K562 (cell line): ENCODE data around the gene ELAC1. TPM values are rescaled to one million over a fixed set of nuclear protein-coding genes. Genes with fewer than 3 reads are reported as not detected.

Source experiments
- ATF7 ChIP-seq: fragments of 450-650 bp; IDR thresholded peaks from 2 replicates; pipeline ENCODE4 v1.7.1; 2014; ENCODE audit warnings: mild to moderate bottlenecking, moderate library complexity
- ELF4 ChIP-seq: fragments of 450-650 bp; formaldehyde crosslinking; IDR thresholded peaks from 2 replicates; pipeline ENCODE4 v1.4.0; 2022; ENCODE audit warnings: missing genetic modification characterization
- HCFC1 ChIP-seq: IDR thresholded peaks from 2 replicates; pipeline ENCODE4 v1.6.1; 2012; ENCODE audit warnings: low read depth, low read length, improper control_type of control experiment
- HDAC6 ChIP-seq: IDR thresholded peaks from 2 replicates; pipeline ENCODE4 v1.6.1; 2012; ENCODE audit warnings: low read depth, mild to moderate bottlenecking, control low read depth, inconsistent platforms, low read length, moderate library complexity
- HMGN3 ChIP-seq: IDR thresholded peaks from 2 replicates; pipeline ENCODE4 v1.6.1; 2011; ENCODE audit warnings: borderline replicate concordance, low read depth, mild to moderate bottlenecking, mixed read lengths, low read length; ENCODE audit not compliant: insufficient read length; ENCODE audit errors: extremely low read depth
- NFIC ChIP-seq: fragments of 450-650 bp; IDR thresholded peaks from 2 replicates; pipeline ENCODE4 v1.6.1; 2017; ENCODE audit warnings: mild to moderate bottlenecking, inconsistent platforms
- NONO ChIP-seq, 2 experiments: fragments of 200-400 bp in 1 of 2; fragments of 450-650 bp in 1 of 2; formaldehyde crosslinking in 1 of 2; IDR thresholded peaks; 2 replicates each; pipeline ENCODE4 v1.6.1; 2017; ENCODE audit warnings: low read depth in 2 of 2, mild to moderate bottlenecking in 2 of 2, moderate library complexity in 2 of 2, low read length in 1 of 2
- POLR2G ChIP-seq: fragments of 200-400 bp; formaldehyde crosslinking; IDR thresholded peaks from 2 replicates; pipeline ENCODE4 v1.6.1; 2017; ENCODE audit warnings: low read depth, mild to moderate bottlenecking, antibody characterized with exemption, low read length, moderate library complexity
- POLR2H ChIP-seq: IDR thresholded peaks from 2 replicates; pipeline ENCODE4 v1.6.1; 2016; ENCODE audit warnings: missing genetic modification characterization, low read depth, mild to moderate bottlenecking, control low read depth, missing compliant biosample characterization, moderate library complexity
- RBBP5 ChIP-seq: fragments of 200-600 bp; sonication (generic); IDR thresholded peaks from 2 replicates; pipeline ENCODE4 v1.6.1; 2012; ENCODE audit warnings: borderline replicate concordance, mild to moderate bottlenecking, low read length, control low read depth, inconsistent platforms; ENCODE audit not compliant: insufficient read depth, poor library complexity, severe bottlenecking
- VEZF1 ChIP-seq: fragments of 200-800 bp; sonication (Bioruptor generic); IDR thresholded peaks from 2 replicates; pipeline ENCODE4 v1.6.1; 2017; ENCODE audit warnings: missing genetic modification characterization, missing compliant biosample characterization
- YBX1 ChIP-seq: fragments of 450-650 bp; IDR thresholded peaks from 2 replicates; pipeline ENCODE4 v1.7.1; 2016; ENCODE audit warnings: mild to moderate bottlenecking
- ZBTB1 ChIP-seq: sonication (generic); formaldehyde crosslinking; IDR thresholded peaks from 2 replicates; pipeline ENCODE4 v1.8.1; 2023; ENCODE audit warnings: missing genetic modification reagents, low read depth, mild to moderate bottlenecking, borderline replicate concordance
- polyA plus RNA-seq, 8 experiments: library from polyadenylated mRNA; depleted of rRNA in 4 of 8; stranded (reverse) in 5 of 8; unstranded in 3 of 8; fragments of >200 nt; fragmentation: Nextera tagmentation in 2 of 8; fragmentation: Illumina TruSeq in 1 of 8; extraction: Ambion mirVana in 2 of 8; extraction: Trizol in 1 of 8; gene quantifications; 2 replicates each; pipeline versions ENCODE4 v1.2.1 to v1.2.3, GENCODE V29; 2011 to 2014; ENCODE audit warnings: inconsistent platforms in 1 of 8, missing spikeins in 1 of 8
- total RNA-seq, 7 experiments: library from RNA; depleted of rRNA in 6 of 7; stranded (reverse); fragments of >200 nt in 6 of 7; fragmentation: Illumina TruSeq in 2 of 7; extraction: Trizol in 2 of 7; gene quantifications; 2 replicates each; pipeline versions ENCODE4 v1.2.1 to v1.2.3, GENCODE V29; 2011 to 2021; ENCODE audit warnings: low replicate concordance in 1 of 7
- TF ChIP-seq, protein P1 (sequence below): fragments of 450-650 bp; IDR thresholded peaks from 2 replicates; pipeline ENCODE4 v1.6.1; 2016; ENCODE audit warnings: mild to moderate bottlenecking, moderate library complexity

Gene ELAC1
- total and polyA plus RNA-seq, 9 of the 15 experiments (the other 6 are each of a cell fraction or from before 2014, with no cell fraction given) = 3.7 to 7.7 (median 4.9) TPM

GRCh38 chr18:51029694-51030536 lies 62.1 kb downstream of the ELAC1 start, which contains the start of gene SMAD4 (continued):
- TF ChIP-seq, protein P1, sequence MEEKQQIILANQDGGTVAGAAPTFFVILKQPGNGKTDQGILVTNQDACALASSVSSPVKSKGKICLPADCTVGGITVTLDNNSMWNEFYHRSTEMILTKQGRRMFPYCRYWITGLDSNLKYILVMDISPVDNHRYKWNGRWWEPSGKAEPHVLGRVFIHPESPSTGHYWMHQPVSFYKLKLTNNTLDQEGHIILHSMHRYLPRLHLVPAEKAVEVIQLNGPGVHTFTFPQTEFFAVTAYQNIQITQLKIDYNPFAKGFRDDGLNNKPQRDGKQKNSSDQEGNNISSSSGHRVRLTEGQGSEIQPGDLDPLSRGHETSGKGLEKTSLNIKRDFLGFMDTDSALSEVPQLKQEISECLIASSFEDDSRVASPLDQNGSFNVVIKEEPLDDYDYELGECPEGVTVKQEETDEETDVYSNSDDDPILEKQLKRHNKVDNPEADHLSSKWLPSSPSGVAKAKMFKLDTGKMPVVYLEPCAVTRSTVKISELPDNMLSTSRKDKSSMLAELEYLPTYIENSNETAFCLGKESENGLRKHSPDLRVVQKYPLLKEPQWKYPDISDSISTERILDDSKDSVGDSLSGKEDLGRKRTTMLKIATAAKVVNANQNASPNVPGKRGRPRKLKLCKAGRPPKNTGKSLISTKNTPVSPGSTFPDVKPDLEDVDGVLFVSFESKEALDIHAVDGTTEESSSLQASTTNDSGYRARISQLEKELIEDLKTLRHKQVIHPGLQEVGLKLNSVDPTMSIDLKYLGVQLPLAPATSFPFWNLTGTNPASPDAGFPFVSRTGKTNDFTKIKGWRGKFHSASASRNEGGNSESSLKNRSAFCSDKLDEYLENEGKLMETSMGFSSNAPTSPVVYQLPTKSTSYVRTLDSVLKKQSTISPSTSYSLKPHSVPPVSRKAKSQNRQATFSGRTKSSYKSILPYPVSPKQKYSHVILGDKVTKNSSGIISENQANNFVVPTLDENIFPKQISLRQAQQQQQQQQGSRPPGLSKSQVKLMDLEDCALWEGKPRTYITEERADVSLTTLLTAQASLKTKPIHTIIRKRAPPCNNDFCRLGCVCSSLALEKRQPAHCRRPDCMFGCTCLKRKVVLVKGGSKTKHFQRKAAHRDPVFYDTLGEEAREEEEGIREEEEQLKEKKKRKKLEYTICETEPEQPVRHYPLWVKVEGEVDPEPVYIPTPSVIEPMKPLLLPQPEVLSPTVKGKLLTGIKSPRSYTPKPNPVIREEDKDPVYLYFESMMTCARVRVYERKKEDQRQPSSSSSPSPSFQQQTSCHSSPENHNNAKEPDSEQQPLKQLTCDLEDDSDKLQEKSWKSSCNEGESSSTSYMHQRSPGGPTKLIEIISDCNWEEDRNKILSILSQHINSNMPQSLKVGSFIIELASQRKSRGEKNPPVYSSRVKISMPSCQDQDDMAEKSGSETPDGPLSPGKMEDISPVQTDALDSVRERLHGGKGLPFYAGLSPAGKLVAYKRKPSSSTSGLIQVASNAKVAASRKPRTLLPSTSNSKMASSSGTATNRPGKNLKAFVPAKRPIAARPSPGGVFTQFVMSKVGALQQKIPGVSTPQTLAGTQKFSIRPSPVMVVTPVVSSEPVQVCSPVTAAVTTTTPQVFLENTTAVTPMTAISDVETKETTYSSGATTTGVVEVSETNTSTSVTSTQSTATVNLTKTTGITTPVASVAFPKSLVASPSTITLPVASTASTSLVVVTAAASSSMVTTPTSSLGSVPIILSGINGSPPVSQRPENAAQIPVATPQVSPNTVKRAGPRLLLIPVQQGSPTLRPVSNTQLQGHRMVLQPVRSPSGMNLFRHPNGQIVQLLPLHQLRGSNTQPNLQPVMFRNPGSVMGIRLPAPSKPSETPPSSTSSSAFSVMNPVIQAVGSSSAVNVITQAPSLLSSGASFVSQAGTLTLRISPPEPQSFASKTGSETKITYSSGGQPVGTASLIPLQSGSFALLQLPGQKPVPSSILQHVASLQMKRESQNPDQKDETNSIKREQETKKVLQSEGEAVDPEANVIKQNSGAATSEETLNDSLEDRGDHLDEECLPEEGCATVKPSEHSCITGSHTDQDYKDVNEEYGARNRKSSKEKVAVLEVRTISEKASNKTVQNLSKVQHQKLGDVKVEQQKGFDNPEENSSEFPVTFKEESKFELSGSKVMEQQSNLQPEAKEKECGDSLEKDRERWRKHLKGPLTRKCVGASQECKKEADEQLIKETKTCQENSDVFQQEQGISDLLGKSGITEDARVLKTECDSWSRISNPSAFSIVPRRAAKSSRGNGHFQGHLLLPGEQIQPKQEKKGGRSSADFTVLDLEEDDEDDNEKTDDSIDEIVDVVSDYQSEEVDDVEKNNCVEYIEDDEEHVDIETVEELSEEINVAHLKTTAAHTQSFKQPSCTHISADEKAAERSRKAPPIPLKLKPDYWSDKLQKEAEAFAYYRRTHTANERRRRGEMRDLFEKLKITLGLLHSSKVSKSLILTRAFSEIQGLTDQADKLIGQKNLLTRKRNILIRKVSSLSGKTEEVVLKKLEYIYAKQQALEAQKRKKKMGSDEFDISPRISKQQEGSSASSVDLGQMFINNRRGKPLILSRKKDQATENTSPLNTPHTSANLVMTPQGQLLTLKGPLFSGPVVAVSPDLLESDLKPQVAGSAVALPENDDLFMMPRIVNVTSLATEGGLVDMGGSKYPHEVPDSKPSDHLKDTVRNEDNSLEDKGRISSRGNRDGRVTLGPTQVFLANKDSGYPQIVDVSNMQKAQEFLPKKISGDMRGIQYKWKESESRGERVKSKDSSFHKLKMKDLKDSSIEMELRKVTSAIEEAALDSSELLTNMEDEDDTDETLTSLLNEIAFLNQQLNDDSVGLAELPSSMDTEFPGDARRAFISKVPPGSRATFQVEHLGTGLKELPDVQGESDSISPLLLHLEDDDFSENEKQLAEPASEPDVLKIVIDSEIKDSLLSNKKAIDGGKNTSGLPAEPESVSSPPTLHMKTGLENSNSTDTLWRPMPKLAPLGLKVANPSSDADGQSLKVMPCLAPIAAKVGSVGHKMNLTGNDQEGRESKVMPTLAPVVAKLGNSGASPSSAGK = peak; percentile 59
- no peak for TF ChIP-seq ELF4 (CRISPR knock-in tag)
- TF ChIP-seq ATF7 = 0 out of 2 replicates have a peak, but pooled peaks have one; percentile 20
- no peak for TF ChIP-seq HDAC6
- TF ChIP-seq POLR2H = peak; percentile 79
- peak; percentile 75; the same call in 1 of the 2 replicates for TF ChIP-seq ZBTB1 (CRISPR knock-in tag)
- TF ChIP-seq YBX1 = no peak
- peak; percentile 95 for TF ChIP-seq POLR2G
- peak; percentile 59 for TF ChIP-seq RBBP5
- TF ChIP-seq HMGN3 = peak; percentile 40
- TF ChIP-seq NONO (IDR thresholded peaks at IDR 0.05; ENCODE audit: low read depth in 2 of 2, low read length in 1 of 2) = peak in 1 of 2 experiments; percentile 54; a peak in 2 of 4 replicates
- TF ChIP-seq HCFC1 = peak; percentile 8; the same call in 1 of the 2 replicates
- peak; percentile 88 for TF ChIP-seq VEZF1 (CRISPR knock-in tag)
- TF ChIP-seq NFIC = 0 out of 2 replicates have a peak, but pooled peaks have one; percentile 30
